SK-N-DZ (cell line): ENCODE results near the gene ELOVL5.

Source experiments
- DNase-seq: peaks from one replicate; pipeline ENCODE4 v3.0.0-alpha.2; 2015; ENCODE audit warnings: low spot score
- small RNA-seq, 2 experiments: library from RNA; depleted of rRNA; stranded (forward); fragments of <200 nt; gene quantifications; one replicate each; pipeline ENCODE3, GENCODE V24; 2014

The ELOVL5 gene

GRCh38 chr6:53240761-53241160 is 108.0 kb downstream of the ELOVL5 start:
- DNase-seq, result no peak

DNA sequence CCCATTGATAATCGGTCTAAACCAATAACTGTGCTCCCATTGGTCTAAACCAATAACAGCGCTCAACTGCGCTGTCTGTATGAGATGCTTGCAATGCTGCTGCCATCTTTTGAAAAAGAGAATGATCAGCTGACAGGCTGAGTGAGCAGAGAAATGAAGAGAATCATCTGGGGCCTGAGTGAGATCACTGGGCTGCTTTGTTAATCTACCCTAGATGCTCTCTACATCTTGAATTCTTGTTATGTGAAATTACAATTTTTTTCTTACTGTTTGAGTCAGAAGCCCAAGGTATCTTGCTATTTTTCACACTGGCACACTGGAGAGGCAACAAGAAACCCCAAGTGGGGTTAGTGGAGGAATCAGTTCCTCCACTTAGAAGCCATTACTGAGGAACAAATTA is 108.6 kb downstream of the ELOVL5 start:
- no peak for DNase-seq

DNA sequence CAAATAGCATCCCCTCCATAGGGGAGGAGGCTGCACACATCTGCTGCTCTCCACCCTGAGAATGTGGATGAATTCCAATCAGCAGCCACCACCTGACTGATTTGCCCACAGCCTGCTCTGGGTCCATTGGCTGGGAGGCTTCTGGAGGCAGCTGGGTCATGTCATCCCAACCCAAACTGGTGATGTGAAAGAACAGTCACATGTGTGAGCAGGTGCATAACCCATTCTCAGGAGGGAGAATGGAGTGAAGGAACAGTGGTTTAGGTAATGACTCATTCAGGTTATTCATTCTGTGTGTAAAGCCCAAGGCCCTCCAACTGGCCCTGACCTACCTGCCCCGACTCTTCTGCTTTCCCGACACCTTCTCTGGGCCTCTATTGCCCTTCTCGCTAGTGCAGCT is 109.2 kb downstream of the ELOVL5 start:
- DNase-seq, result no peak

DNA sequence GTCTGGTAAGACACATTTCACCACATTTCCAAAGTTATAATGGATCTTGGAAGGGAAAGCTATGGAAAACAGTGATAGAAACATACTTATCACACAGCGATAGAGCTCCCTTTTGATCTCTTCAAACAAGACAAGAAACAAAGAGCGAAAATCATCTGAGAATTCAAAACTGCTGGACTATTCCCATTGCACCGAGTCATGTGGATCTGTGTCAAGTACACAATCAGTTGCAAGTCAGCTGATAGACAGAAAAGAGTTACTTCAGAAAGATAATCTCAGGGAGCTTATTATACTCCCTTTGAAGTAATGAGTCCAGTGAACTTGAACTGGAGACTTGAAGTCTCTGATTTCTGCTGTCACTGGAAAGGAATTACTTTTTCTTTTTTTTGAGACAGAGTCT is 110.4 kb downstream of the ELOVL5 start:
- no peak for DNase-seq

GRCh38 chr6:53236241-53236640 is 112.5 kb downstream of the ELOVL5 start:
- DNase-seq, result no peak

DNA sequence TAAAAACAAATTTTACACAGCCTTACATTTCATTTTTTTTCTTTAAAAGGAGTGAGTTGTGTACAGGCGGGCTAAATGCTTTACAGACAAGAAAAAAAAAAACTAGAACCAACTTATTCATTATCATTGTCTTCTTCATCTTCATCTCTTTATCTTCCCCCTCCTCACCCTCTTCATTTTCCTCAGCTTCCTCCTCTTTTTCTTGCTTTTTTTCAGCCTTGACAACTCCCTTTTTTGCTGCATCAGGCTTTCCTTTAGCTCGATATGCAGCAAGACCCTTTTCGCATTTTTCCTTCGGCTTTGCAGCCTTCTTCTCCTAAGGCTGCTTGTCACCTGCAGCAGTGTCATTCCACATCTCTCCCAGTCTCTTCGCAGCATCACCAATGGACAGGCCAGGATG is 113.2 kb downstream of the ELOVL5 start:
- DNase-seq, result no peak

GRCh38 chr6:53233309-53233708 is 115.4 kb downstream of the ELOVL5 start:
- no peak for DNase-seq

DNA sequence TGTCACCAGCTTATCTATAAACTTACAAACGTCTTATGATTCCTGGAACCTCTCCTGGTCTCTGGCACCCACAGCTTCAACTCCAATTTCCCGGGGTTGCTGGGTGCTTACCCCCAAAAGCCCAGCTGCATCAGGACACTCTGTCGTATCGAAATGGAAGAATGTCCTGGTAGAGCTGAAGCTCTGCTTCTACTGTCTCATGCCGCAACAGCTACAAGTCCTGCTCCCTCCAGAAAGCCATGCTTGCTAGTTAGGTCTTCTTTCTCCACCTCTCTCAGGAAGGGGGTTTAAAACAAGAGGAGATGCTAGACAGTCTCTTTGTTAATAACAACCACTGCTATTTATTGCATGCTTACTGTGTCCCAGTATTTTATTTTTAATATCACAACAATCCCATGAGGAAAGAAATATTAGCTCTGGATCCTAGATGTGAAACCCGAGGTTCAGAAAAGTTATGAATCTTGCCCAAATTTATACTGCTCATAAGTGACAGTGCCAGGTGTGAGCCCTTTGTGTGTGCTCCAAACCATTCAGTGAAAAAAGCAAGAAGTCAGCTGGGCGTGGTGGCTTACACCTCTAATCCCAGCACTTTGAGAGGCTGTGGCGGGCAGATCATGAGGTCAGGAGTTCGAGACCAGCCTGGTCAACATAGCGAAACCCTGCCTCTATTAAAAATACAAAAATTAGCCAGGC is 117.8 kb downstream of the ELOVL5 start:
- no peak for DNase-seq

- DNase-seq, result no peak
Measured at GRCh38 chr6:53227847-53228246, 120.9 kb downstream of the ELOVL5 start.

DNA sequence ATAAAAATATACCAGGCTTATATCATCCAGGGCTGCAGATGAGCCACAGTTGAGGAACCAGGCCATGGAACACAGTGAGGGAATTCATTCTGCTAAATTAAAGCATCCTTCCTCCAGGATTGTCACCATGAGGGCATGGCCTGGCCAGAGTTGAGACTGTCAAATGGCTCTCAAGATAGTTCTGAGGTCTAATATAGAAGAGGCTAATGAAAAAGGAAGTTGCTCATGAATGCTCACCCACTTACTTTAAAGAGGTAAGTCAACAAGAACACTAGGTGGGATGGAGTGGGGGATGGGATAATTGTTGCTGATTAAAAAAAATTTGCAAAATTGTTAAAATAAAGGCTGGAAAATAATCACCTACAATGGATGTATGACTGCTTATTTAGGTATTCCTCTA is 128.1 kb downstream of the ELOVL5 start:
- no peak for DNase-seq

Small RNAs within 50 kb of the gene (small RNA-seq; reads per million reads assigned to genes)
- gene MIR5685 (0 reads per million in 2 experiments), gene RNU1-136P (0.81 to 1.6 reads per million in 2 experiments)
